HG03039 (cell line): ENCODE data around the gene ASCL5.

Experiments used
- ATAC-seq: cut with Tn5 transposase; IDR thresholded peaks from one replicate; pipeline ENCODE4 v1.9.1; 2021; ENCODE audit warnings: mild to moderate bottlenecking, moderate library complexity; ENCODE audit not compliant: unreplicated experiment

The ASCL5 gene

GRCh38 chr1:201136355-201137023 lies 9.5 kb upstream of the ASCL5 start:
- no peak for ATAC-seq

DNA sequence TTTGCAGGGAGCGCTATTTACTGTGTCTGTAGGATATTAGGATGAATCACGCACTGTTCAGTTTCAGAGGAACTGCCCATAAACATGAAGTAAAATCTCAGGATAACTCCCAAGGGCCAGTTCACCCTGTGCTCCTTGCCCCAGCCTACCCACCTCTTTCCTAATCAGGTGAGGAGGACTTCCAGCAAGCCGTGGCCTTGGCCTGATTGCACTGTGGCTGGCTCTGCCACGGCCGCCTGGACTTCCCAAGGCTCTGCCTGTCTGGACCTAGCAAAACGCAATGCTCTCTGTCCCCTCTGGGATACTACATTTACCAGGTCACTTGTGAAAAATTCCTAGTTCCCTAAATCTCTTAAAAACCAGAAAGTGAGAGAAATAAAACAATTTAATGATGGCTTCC lies 7.4 kb upstream of the ASCL5 start:
- ATAC-seq: no peak

DNA sequence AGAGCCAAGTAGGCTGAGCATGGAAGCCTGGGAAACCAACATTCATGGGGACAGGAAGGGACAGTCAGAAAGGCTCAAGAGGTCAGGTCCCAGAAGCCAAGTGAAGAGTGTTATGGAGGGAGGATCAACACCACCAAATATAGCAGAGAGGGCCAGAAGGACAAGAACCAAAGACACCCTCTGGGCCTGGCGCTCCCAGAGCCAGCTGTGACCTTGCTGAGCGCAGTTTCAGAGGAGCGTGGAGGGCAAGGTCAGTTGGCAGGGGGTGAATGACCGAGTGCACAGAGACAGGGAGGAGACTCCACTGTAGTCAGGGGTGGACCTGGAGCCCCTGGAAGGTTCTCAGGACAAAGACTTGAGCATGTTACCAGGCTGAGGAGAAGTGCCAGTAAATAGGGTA lies 4.4 kb upstream of the ASCL5 start:
- ATAC-seq: no peak

DNA sequence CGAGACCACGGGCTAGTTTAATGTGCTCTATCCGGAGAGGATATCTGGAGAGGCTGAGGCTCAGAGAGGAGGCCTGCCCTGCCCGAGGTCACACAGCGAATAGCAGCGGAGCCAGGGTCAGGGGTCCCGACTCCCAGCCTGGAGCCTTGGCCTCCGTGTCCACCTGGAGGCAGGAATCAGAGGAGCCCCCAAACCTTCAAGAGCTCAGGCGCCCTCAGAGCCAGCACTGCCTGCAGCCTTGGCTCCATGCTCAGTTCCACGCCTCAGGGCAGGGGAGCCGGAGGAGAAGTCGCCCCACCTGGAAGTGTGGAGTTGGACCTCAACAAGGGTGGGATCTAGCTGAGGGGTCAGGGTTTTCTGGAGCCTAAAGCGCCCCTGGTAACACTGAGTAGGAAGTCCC lies 2.0 kb upstream of the ASCL5 start:
- ATAC-seq: no peak

GRCh38 chr1:201128476-201128875 lies 1.5 kb upstream of the ASCL5 start:
- ATAC-seq: no peak

DNA sequence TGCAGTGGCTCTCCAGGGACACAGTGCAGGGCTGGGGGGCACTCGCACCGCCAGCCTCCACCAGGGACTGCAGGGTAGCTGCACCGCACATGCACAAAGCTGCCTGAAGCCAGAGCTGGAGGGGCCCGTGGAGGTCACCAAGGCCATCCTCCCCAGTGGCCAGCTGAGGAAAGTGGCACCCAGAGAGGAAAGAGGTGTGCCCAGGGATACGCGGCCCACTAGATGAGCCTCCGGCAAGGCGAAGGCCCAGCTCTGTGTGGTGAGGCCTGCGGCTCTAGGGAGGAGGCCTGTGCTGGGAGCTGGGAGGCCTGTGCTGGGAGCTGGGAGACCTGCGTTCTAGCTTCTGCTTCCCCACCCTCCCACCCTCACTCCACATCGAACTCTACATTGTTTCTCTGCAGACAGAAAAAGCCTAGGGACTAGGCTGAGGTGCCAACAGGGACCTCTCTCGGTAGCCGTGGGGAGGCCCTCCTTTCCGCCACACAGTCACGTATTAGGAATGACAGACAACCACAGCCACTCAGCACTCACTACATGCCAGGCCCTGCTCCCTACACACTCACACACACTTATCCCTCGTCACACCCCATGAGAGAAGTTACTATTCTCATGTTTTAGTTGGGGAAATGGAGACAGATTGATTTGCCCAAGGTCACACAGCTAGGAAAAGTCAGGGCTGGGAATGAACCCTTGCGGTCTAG lies 921 bp upstream of the ASCL5 start:
- no peak for ATAC-seq

DNA sequence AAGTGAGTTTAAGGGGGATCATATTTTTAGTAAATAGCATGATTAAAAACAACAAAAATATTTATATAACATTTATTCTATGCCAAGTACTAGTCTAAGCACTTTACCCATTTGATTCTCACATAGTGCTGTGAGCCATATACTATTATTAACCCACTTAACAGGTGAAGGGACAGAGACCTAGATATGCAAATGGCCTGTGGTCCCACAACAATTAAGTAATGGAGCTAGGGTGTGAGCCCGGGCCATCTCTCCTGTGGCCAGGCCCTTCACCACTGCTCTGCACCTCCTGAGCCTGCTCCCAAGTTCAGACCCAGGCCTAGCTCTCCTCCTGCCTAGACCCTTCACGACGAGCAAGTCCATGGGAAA lies 537 bp downstream of the ASCL5 start:
- ATAC-seq: no peak

- no peak for ATAC-seq
Observed at GRCh38 chr1:201125800-201126199, 1.2 kb downstream of the ASCL5 start.

- ATAC-seq: no peak
Observed at GRCh38 chr1:201125019-201125418, 2.0 kb downstream of the ASCL5 start.

DNA sequence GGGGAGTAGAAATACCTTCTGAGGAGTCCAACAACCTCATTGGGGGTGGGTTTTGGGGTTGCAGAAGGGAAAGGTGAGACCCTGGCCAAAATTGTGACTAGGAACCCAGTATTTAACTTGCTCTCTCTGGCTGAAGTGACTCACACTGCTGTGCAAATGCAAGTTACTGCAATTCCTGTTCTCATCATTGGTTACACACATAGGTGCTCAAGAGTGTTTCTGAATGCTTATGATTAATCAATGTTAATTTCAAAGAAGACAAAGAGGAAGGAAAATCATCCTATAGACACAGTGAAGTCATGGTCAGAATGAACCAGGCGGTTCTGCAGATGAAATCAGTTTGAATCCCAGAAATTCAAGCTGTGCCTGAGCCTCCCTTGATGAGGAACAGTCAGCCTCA lies 3.1 kb downstream of the ASCL5 start:
- no peak for ATAC-seq

DNA sequence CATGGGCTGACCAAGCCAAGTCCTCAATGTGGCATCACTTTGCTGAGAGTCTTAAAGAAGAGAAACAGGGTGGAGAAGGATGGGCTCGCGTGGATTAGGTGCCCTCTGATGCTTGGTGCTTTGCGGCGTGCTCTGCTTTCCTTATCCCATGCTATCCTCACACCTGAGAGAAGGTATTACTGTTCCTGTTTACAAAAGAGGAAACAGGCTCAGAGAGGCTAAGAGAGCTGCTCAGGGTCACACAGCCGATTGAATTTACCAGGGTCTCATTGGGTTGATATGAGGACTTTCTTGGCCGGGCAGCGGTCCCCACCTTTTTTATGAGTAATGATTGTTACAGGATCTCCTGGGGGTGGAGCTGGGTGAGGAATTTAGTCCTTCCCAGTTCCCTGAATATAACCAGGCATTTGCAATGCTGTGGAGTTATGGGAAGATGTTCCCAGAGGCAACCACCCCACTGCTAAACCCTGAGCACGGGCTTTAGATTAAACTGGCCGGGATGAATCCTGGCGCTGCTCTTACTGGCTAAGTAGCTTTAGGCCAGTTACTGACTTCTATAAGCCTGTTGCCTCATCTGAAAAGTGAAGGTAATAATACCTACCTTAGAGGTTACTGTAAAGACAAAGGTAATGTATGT lies 4.5 kb downstream of the ASCL5 start:
- no peak for ATAC-seq

- no peak for ATAC-seq
Observed at GRCh38 chr1:201119206-201120197, 7.5 kb downstream of the ASCL5 start.

- no peak for ATAC-seq
Observed at GRCh38 chr1:201116091-201116490, 10.9 kb downstream of the ASCL5 start.

DNA sequence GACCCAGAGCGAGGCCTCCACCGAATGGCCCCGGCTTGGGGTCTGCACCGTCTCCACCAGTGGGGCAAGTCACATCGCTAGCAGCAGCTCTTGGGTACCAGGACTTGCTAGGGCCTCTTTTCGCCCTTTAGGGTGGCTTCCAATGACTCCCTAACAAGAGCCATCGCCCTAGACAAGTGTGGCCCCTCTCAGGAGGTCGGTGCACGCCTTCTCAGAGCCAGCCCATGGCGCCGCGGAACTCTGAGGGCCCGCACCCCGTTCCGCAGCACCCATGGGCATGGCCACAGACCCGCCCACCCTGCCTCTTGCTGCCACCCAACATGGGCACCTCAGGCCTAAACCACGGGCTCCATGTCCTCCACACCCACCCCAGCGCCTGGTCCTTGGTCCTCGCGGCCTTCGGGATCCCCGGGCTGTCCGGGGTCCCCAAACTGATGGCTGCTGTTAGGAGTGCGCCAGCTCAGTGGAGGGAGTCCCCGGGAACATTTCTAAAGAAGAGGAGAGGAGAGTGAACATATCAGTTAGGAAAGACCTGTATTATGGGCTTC lies 11.5 kb downstream of the ASCL5 start:
- ATAC-seq: no peak

GRCh38 chr1:201114245-201115131 lies 12.5 kb downstream of the ASCL5 start:
- peak; percentile 66 for ATAC-seq

- no peak for ATAC-seq
Observed at GRCh38 chr1:201113451-201114244, 13.3 kb downstream of the ASCL5 start.

DNA sequence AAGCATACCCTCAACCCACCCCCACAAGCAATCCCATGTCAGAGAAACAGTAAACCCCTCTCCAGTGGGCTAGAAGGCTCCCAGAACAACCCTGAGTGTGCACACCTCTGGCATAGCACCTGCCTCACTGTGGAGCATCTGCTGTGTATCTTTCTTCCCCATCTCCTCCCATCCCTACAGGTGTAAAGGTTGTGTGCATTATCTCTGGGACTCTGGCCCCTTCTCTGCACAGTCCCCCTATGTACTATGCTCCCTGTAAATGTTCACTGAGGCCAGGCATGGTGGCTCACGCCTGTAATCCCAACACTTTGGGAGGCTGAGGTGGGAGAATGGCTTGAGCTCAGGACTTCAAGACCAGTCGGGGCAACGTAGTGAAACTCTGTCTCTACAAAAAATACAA lies 14.1 kb downstream of the ASCL5 start:
- no peak for ATAC-seq

GRCh38 chr1:201112173-201112731 lies 14.7 kb downstream of the ASCL5 start, which contains the start of gene CACNA1S:
CACNA1S (minus strand) TSS chr1:201112426; CDS start chr1:201112339, 87 bp downstream.
- no peak for ATAC-seq

DNA sequence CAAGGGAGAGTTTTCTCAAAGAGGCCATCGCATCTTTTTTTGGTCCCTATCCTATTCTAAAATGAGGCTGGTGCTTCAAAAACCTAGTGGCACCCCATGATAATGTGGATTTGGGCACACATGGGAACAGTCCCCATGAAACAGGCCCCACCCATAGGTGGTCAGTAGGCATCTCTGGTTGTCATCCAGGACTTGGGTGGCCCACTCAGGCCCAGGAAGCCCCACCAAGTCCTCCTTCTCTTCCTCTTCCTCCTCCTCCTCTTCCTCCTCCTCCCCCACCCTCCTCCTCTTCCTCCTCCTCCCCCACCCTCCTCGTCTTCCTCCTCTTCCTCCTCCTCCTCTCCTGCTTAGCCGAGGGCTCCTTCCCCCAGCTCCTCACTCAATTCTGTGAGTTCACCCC lies 15.3 kb downstream of the ASCL5 start:
- no peak for ATAC-seq
